Neural cell (in vitro differentiated cells): ENCODE data around the gene CPLX1. TPM values are rescaled to one million over a fixed set of nuclear protein-coding genes. Genes with fewer than 3 reads are reported as not detected.

Source experiments
- H2AFZ ChIP-seq: fragments of 200-600, 300-800 bp; sonication (generic), shearing (Covaris generic); 2 replicates; pipeline ENCODE4 v1.6.0; 2014; ENCODE audit warnings: low read depth, mild to moderate bottlenecking, antibody characterized with exemption, low read length, moderate library complexity
- H3F3A ChIP-seq: fragments of 200-600 bp; shearing (Covaris generic); 2 replicates; pipeline ENCODE4 v1.6.1; 2016; ENCODE audit warnings: mild to moderate bottlenecking, moderate library complexity, mixed read lengths, antibody characterized with exemption, low read length; ENCODE audit not compliant: insufficient read depth, poor library complexity, severe bottlenecking
- H3K27ac ChIP-seq: fragments of 200-600, 300-800 bp; sonication (generic), shearing (Covaris generic); 2 replicates; pipeline ENCODE4 v1.5.1; 2014; ENCODE audit warnings: mild to moderate bottlenecking, low read length, moderate library complexity
- H3K27me3 ChIP-seq: fragments of 300-800, 200-600 bp; sonication (generic), shearing (Covaris generic); 2 replicates; pipeline ENCODE4 v1.6.0; 2014; ENCODE audit warnings: mild to moderate bottlenecking, low read depth, low read length, moderate library complexity; ENCODE audit not compliant: insufficient read depth
- H3K36me3 ChIP-seq: fragments of 300-800, 200-600 bp; sonication (generic), shearing (Covaris generic); 2 replicates; pipeline ENCODE4 v1.5.1; 2014; ENCODE audit warnings: mild to moderate bottlenecking, antibody characterized with exemption, low read length, moderate library complexity; ENCODE audit not compliant: insufficient read depth
- H3K4me2 ChIP-seq: fragments of 300-800, 200-600 bp; sonication (generic), shearing (Covaris generic); 2 replicates; pipeline ENCODE4 v1.6.0; 2014; ENCODE audit warnings: mild to moderate bottlenecking, low read length
- H3K4me3 ChIP-seq: fragments of 300-800, 200-600 bp; sonication (generic), shearing (Covaris generic); 2 replicates; pipeline ENCODE4 v1.5.1; 2014; ENCODE audit warnings: mild to moderate bottlenecking, low read length, moderate library complexity
- H3K79me2 ChIP-seq: fragments of 200-600 bp; shearing (Covaris generic); replicated peaks from 2 replicates; pipeline ENCODE4 v1.6.0; 2014; ENCODE audit warnings: mild to moderate bottlenecking, low read length, moderate library complexity; ENCODE audit not compliant: insufficient read depth
- H3K9ac ChIP-seq: fragments of 300-800, 200-600 bp; sonication (generic), shearing (Covaris generic); 2 replicates; pipeline ENCODE4 v1.6.1; 2016; ENCODE audit warnings: mild to moderate bottlenecking, low read length, mixed read lengths
- H3K9me2 ChIP-seq: fragments of 200-600 bp; shearing (Covaris generic); 2 replicates; pipeline ENCODE4 v1.6.1; 2016; ENCODE audit warnings: mild to moderate bottlenecking, low read length, mixed read lengths; ENCODE audit not compliant: insufficient read depth
- H3K9me3 ChIP-seq: fragments of 200-600, 300-800 bp; sonication (generic), shearing (Covaris generic); 2 replicates; pipeline ENCODE4 v1.6.1; 2016; ENCODE audit warnings: mild to moderate bottlenecking, mixed run types, low read length, moderate library complexity, mixed read lengths
- H4K20me1 ChIP-seq: fragments of 200-600 bp; shearing (Covaris generic); 2 replicates; pipeline ENCODE4 v1.6.1; 2016; ENCODE audit warnings: mild to moderate bottlenecking, mixed run types; ENCODE audit not compliant: insufficient read depth
- CTCF ChIP-seq: fragments of 450-650 bp; IDR thresholded peaks from 2 replicates; pipeline ENCODE4 v1.5.1; 2014; ENCODE audit warnings: antibody characterized with exemption, mild to moderate bottlenecking, moderate library complexity; ENCODE audit not compliant: poor library complexity, severe bottlenecking
- EZH2 ChIP-seq: fragments of 200-600, 300-800 bp; shearing (Covaris generic), sonication (generic); IDR thresholded peaks from 2 replicates; pipeline ENCODE4 v1.6.1; 2014; ENCODE audit warnings: antibody characterized with exemption, low read length, borderline replicate concordance, mild to moderate bottlenecking; ENCODE audit not compliant: insufficient read depth, poor library complexity, severe bottlenecking
- MXI1 ChIP-seq: fragments of 450-650 bp; conservative IDR thresholded peaks from 2 replicates; pipeline ENCODE4 v1.6.1; 2014; ENCODE audit warnings: antibody characterized with exemption, mild to moderate bottlenecking; ENCODE audit not compliant: poor library complexity, severe bottlenecking
- POLR2AphosphoS5 ChIP-seq: IDR thresholded peaks from 2 replicates; pipeline ENCODE4 v1.6.1; 2012
- RAD21 ChIP-seq: fragments of 450-650 bp; conservative IDR thresholded peaks from 2 replicates; pipeline ENCODE4 v1.6.1; 2014; ENCODE audit warnings: antibody characterized with exemption, mild to moderate bottlenecking, moderate library complexity
- REST ChIP-seq: IDR thresholded peaks from 2 replicates; pipeline ENCODE4 v1.6.1; 2012; ENCODE audit warnings: borderline replicate concordance
- SMC3 ChIP-seq: fragments of 450-650 bp; conservative IDR thresholded peaks from 2 replicates; pipeline ENCODE4 v1.6.1; 2014; ENCODE audit warnings: antibody characterized with exemption, mild to moderate bottlenecking, moderate library complexity; ENCODE audit not compliant: poor library complexity
- polyA plus RNA-seq: library from polyadenylated mRNA; depleted of rRNA; stranded (reverse); fragments of >200 nt; gene quantifications from 2 replicates; pipeline ENCODE4 v1.2.3, GENCODE V29; 2014

Gene CPLX1
- polyA plus RNA-seq, 1 donor from 2014 or later, result 7.6 TPM

DNA sequence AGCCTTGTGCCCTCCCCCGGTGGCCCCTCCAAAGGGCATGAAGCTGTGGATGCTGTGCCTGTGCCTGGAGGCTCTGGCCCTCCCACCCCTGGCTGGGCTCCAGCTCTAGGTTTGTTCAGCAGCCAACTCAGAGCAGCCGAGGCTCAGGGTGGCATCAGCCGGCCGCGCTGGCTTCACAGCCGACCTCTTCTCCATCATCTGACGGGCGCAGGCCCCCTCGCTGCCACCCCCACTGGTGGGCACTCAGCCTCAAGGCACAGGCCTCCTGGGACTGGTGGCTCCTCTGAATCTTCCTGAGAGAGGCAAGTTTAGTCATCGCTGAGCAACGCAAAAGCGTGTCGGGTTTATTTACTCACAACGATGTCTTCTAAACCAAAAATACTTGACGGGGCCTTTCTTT lies 74.3 kb downstream of the CPLX1 start:
- peaks cover 5% of the 10 kb centered on the region for H3K79me2 ChIP-seq
- peaks cover 7% of the 10 kb centered on the region for H3K36me3 ChIP-seq
- no peak overlapping the region for H3K27ac ChIP-seq
- H3K9me3 ChIP-seq, result no peaks in the 10 kb centered on the region
- H3K4me2 ChIP-seq, result no peak overlapping the region
- H2AFZ ChIP-seq, result no peak overlapping the region
- peaks cover 4% of the 10 kb centered on the region for H4K20me1 ChIP-seq
- no peaks in the 10 kb centered on the region for H3K27me3 ChIP-seq
- H3K9ac ChIP-seq, result no peak overlapping the region
- no peaks in the 10 kb centered on the region for H3K9me2 ChIP-seq
- no peaks in the 10 kb centered on the region for H3F3A ChIP-seq
- TF ChIP-seq EZH2 (no peak), REST (no peak), RAD21 (no peak), SMC3 (no peak)
- no peak overlapping the region for H3K4me3 ChIP-seq

DNA sequence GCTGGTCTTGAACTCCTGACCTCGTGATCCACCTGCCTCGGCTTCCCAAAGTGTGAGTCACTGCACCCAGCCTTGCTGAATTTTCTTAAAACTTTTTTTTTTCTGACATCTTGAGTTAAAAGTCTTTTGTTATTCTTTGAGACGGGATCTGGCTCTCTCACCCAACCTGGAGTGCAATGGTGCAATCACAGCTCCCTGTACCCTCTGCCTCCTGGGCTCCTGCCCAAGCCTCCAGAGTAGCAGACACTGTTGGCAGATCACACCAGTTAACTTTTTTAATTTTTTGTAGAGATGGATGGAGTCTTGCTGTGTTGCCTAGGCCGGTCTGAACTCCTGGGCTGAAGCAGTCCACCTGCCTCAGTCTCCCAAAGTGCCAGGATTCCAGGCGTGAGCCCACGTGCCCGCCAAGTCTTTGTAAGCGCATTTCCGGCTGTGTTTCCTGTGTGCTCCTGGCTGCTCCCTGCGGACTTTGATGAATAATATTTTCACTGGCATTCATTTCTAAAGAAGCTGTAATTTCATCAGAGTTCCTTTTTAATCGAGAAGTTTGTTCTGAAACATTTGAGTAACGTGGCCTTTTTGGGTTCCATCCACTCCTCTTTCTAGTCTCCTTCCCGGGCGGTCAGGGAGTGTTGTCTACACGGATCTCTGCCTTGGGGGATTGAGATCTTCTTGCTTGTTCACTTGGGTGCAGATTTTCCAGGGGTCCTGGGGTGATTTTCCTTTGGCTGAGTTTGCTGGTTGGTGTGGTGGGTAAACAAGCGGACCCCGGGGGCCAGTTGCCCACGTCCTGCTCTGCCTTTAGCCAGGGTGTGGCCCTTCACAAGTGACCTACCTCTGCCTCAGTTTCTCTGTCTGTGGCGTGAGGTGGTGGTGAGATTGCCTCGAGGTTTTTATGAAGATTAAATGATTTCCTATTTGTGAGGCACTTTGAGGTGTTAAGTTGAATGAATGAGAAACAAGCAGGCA lies 75.9 kb downstream of the CPLX1 start:
- TF ChIP-seq POLR2AphosphoS5, result no peak
- no peak for TF ChIP-seq MXI1
- Histone ChIP-seq H3K9me3 (no peaks in the 10 kb centered on the region), H3F3A (no peaks in the 10 kb centered on the region), H3K9ac (no peak overlapping the region), H3K27me3 (no peaks in the 10 kb centered on the region), H3K4me3 (no peak overlapping the region), H2AFZ (no peak overlapping the region), H3K79me2 (peaks cover 5% of the 10 kb centered on the region), H3K27ac (no peak overlapping the region), H3K36me3 (peaks cover 7% of the 10 kb centered on the region), H3K9me2 (no peaks in the 10 kb centered on the region), H4K20me1 (peaks cover 4% of the 10 kb centered on the region), H3K4me2 (no peak overlapping the region)

- Histone ChIP-seq H3K79me2 (peaks cover 5% of the 10 kb centered on the region), H3K9me3 (no peaks in the 10 kb centered on the region), H3K36me3 (peaks cover 7% of the 10 kb centered on the region), H3K4me3 (no peak overlapping the region), H3K9me2 (no peaks in the 10 kb centered on the region), H3K27me3 (no peaks in the 10 kb centered on the region), H3K9ac (no peak overlapping the region), H2AFZ (no peak overlapping the region), H4K20me1 (peaks cover 4% of the 10 kb centered on the region), H3F3A (no peaks in the 10 kb centered on the region), H3K4me2 (no peak overlapping the region), H3K27ac (no peak overlapping the region)
- no peak for TF ChIP-seq CTCF
Observed at GRCh38 chr4:748461-748860, 77.5 kb downstream of the CPLX1 start.
